ENCODE data around the gene SHMT2.
A peak's percentile ranks its signal among the peaks of the same experiment; 100 is the strongest.

The SHMT2 gene

DNA sequence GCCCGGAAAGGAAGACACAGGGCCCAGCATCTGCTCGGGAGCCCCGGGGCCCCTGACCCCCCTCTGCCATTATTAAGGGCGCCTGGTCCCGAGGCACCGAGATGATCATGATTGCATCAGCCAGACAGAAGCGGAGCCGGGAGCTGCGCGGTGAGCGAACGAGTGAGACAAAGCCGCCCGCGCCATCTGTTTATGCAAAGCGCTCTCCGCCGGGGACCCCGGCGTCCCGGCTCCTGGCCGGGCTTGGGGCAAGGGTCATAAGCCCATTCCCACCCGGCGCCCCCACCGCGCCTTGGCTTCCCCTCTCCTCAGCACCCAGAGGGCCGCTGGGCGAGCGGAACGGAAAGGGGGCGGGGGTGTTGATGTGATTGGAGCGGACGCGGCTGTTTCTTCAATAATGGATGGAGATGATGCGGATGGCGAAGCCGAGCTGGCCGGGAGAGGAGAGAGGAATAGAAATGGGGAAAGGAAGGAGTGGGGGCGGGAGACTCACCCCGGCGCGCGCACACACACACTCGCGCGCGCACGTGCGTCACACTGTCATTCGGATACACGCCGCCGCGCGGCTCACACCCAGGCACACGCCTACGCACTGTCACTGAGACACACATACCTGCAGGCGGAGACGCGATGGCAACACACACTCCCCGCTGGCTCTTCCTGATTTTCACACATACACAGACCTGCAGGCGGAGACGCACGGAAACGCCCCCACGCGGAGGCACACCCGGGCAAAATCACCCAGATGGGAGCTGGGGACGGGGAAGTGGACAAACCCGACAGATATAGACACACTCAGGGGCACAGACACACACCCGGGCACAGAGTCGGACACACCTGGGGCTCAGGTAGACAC lies 10.8 kb downstream of the SHMT2 start:
- DNase-seq (ENCODE audit: low spot score), result no peak

DNA sequence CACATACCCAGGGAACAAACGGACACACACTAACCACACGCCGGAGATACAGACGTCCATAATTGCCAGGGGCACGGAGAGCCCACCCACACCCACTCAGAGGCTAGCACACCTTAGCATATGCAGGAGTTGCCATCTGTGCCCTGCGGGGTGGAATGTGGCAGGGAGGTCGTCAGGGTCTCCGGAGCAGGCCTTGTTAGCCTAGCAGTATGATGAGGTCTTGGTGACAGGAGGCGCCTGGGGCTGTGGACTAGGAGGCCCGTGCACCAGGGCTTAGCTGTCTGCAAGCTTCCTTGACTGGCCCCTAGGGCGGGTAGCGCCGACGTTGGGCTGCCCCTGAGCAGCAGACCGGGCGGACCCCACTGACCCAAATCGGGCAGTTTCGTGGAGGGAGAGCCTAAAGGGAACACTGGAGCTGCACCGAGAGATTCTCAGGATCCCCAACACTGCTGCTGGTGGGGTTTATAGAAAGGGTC lies 11.5 kb downstream of the SHMT2 start:
- DNase-seq (ENCODE audit: low spot score), result no peak

DNA sequence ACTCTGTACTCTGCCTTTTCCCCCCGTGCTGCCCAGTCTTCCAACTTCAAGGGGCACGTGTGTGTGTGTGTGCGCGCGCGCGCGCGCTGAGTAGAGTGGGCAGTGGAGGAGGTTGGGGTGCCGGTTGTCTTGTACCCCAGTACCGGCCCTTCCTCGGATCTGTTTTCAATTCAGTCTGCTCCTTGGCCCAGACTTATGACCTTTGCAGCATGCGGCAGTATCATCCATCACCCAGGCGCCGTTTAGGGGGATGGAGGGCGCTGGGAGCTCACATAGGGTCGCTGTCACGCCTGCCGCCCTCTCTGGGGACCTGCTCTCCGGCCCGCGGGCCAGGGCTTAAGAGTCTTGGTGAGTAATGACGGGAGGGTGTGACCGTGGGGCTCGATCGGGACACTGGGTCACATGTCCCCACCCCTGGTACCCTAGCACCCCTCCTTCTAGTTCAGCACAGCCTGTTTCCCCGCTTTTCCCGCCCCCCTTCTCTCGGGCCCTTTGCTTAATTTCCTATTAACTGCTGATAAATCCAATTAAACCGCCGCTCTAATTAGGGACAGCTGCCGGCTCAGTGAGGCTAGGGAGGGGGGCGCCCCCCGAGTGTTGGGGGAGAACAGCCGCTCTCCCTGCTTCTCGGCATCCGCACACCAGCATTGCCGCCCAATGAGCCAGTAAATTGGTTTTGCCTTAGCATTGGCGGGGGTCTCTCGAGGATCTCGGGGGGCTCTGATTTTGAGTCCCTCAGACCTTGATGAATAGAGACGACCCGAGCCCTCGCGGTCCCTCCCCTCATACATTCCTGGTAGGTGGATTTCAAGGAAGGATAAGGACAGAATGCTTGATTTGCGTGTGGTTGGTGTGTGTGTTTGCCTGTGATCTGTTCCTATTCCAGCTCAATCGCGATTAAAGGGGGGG lies 12.1 kb downstream of the SHMT2 start:
- DNase-seq (ENCODE audit: low spot score), result no peak

- no peak for DNase-seq (ENCODE audit: low spot score)
Measured at GRCh38 chr12:57242329-57242690, 12.8 kb downstream of the SHMT2 start.

DNA sequence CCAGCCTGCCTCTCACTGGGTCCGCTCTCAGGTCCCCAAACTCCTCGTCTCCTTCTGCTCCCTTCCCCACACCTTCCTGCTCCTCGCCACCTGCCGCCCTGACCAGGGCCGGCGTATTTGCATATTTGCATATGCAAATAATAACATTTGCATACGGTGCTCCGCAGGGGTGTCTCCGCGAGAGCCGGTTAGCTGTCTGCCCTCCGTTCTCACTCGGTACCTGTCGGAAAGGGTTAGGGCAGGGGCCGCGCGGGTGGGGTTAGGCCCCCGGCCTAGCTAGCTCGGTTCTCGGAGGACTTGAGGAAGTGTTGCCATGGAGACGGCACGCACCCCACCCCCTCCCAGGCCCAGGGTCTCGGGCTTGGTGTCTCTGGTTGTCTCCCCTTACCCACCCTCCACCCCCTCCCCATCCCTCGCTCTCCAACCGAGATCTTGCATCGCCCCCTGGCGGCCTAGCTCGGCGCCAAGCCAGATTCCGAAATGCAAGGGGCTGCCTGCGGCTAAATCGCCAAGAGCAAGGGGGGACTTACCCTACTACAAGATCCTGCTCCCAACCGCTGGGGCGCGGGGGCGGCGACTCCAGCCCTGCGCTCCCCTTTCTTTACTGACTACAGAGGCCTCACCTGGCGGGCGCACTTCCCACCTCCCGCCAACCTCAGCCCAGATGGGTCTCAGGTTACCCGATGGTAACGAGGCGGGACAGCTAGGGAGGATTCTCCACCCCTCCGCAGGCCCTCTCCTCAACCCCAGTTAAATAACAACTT lies 13.4 kb downstream of the SHMT2 start:
- peak; percentile 38 for DNase-seq (ENCODE audit: low spot score)

DNA sequence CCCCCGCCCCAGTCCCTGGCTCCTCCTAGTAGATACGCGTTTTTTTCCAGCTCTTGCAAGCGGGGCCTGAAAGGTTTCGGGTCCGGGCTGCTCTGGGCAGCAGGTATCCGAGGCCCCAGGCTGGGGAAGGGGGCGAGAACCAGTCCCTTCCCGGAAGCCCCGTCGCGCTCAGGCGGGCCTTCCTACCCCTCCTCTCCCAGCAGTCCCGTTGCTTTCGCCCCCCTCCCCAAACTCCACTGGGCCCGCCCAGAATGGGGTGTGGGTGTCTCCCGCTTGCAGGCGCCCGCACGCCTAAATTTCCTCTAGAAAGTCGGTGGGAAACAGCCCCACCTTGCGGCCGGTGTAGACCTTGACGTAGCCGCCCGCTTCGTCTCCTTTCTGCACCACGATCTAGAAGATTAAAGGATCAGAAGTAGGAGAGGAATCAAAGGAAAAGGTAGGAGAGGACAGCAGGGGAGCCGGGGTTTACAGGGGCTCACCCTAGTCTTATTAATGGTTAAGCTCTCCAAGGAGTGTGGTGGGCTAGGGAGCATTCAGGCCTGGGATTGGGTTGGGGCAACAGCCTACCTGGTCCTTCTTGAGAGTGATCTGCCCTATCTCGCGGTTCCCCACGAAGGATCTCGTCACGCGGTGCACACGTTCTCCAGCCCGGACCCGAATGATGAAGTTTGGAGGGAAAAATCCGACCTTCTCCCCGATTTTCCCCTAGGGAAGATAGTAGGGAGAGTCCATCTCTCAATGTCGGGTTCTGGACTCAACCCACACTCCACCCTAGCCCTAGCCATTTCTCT lies 14.2 kb downstream of the SHMT2 start:
- peak; percentile 70 for DNase-seq (ENCODE audit: low spot score)

- DNase-seq (ENCODE audit: low spot score), result no peak
Measured at GRCh38 chr12:57244312-57244696, 14.8 kb downstream of the SHMT2 start.

DNA sequence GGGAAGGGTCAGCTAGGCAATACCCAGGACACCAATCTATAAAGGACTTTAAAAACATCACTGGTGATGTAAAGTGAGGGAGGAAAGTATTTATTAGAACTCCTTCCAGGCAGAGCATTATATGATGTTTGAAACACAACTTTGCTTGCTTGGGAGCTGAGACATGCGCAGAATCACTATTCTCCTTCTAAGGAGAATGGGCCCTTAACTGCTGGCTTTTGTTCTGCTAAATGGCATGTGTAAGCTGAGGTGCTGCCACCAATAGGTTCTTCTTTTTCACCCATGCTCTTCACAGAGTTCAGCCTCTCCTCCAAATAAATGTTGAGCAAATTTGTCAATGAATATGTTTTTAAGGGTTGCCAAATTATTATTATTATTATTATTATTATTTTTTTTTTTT lies 17.5 kb downstream of the SHMT2 start:
- DNase-seq (ENCODE audit: low spot score), result no peak

- DNase-seq (ENCODE audit: low spot score), result no peak
Measured at GRCh38 chr12:57248934-57249742, 19.6 kb downstream of the SHMT2 start.

DNA sequence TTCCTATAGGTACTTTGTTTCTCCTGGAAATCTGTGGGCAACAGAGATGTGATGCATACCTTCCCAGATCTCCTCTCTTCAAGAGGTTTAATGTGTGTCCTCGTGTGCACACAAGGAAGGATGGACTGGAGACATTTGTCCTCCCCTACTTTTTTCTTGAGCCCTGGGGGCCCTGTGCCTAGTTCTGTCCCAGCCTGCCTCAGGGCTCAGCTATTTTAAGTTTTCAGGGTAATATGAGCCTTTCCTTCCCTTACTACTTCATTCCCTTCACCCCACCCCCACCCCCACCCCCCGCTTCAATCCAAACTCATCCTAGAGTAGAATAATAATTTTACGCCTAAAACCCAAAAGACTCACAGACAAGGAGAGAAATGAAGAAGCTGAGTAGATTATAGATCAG lies 21.0 kb downstream of the SHMT2 start:
- no peak for DNase-seq (ENCODE audit: low spot score)

GRCh38 chr12:57250956-57251355 lies 21.4 kb downstream of the SHMT2 start, which contains the start of gene STAC3:
Gene STAC3, minus strand, starts transcription at chr12:57251187. Its CDS starts 1,551 bp downstream, at chr12:57249636.
- no peak for DNase-seq (ENCODE audit: low spot score)

DNA sequence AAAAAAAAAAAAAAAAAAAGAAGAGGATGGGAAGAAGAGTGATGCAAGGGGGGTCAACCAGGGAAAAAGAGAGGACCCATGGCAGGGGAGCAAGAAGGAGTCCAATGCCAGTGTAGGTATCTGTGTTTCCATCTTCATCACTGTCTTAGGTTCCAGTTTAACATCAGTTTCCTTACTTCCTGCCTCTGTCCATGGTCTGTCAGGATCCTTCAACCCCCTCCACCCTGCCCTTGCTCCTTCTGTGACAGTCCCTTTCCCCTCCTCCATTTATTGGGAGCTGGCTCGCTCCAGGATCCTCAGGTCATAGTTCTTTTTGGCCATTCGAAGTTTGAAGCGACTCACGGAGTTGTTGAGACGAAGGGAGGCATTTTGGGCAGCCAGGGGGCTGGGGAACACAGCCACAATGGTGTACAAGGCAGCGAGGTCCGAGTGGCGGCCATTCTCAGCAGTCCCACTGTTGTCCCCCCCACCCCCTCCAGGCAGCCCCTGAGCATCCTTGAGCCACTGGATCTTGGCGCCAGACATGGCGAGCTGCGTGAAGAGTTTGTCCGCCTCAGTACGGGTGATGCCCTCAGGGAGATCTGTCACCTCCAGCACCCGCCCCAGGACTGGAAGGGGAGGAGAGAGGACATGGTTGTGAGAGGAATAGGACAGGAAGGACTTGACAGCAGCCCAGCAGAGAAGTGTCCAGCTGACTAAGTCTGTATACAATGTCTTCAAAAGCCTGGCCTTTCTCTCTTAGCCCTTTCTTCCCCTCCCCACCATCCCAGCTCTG lies 25.2 kb downstream of the SHMT2 start:
- no peak for DNase-seq (ENCODE audit: low spot score)

DNA sequence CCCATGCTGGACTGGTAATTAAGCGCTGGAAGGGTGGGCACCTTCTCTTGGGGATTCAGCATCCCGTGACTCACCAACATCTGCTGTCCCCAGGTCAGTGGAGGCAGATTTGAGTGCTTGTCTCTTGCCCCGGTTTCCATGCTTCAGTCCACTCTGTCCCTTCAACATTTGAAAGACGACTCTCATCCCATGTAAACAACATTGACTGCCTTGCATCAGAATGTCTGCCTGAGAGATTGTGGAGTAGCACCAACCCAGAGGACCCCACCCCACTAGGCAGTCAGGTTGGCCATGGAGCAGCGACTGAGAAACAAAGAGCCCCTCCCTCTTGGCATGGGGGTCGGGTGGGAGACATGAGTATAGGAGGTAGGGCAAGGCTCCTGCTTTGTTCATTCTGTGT lies 26.4 kb downstream of the SHMT2 start:
- DNase-seq (ENCODE audit: low spot score), result no peak

DNA sequence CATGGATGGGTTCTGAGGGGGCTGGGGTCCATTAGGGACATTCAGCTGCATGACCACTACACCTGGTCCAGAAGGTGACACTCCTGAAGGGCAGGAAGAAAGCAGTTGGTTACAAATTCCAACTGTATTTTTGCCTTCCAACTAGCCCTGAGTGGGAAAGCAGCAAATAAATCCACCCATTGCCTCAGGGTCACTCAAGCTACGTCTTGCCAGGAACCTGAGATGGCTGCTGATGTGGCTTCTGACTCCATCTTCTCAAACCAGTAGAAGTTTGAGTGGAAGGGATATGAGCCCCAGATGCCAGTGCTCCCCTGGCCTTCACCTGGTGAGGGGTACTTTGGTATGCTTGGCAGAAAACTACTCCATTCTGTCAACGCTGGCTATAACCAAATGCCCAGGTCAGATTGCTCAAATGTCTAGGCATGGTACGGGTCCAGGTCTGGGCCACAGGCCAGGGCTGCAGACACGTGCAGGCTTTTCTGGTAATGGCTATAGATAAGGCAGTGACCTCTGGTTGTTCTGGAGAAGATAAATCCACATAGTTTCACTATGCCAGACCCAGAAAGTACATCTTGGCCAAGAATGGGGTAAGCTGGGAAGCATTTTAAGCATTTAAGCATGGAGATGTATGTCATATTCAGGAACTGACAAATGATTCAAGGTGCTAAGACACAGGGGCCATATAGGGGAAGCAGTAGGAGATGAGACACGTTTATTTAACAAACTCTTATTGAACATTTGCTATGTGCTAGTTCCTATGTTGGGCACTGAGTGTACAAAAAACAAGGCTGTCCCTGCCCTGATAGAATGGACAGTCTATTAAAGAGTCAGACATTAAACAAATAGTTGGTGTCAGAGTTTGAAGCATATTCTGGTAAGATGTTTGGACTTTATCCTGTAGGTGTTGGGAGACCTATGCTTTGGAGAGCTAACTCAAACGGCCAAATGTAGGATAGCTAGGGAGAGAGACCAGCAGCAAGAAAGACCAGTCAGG lies 29.8 kb downstream of the SHMT2 start:
- DNase-seq (ENCODE audit: low spot score), result no peak

- no peak for DNase-seq (ENCODE audit: low spot score)
Measured at GRCh38 chr12:57260366-57260765, 30.9 kb downstream of the SHMT2 start.

DNA sequence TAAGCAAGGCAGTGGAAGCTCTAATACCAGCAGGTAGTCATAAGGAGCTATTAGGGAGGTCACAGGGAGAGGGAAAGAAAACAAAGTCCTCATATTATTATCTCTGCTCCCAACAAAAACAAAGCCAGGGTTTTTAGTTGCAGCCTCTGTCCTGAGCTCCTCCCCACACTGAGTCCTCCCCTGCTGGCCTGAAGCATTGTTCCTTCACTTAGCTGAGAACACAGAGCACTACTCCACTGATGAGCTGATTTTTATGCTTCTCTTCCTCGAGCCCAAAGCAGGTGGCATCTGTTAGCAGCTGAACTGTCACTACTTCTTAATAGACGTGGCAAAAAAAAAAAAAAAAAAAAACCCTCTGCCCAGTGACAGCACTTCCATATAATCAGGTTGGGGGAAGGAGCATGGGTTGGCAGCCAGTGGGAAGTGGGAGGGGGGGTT lies 31.9 kb downstream of the SHMT2 start:
- no peak for DNase-seq (ENCODE audit: low spot score)

DNA sequence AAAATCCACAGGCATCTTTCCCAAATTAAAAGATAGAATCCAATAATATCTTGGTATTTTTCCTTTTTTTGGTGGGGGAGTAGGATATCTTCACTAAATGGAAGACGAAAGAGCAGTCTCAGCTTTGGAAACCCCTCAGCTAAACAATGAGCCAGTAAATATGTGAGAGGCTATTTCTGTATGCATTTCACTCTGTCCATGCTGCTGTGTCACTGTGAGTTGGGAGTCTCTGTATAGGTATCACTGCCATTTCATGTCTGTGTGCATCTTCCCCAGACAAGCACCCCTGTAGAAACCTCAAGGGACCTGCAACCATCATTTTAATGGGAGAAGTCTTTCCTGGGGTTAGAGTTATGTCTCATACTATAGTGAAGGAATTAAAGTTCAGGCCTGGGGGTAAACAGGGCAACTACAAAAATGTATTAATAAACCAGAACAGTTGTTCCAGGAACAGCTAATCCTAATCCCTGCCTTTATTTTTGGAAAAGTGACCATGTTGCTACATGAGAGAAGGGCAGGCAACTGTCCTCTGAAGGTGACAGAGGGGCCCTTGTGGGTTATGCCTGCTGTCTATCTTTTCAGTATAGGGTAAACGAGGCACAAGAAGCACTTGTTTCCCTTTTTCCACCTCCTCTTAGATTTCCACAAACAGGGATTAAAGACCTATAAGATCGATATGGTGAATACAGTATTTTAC lies 32.8 kb downstream of the SHMT2 start:
- no peak for DNase-seq (ENCODE audit: low spot score)

- DNase-seq (ENCODE audit: low spot score), result no peak
Measured at GRCh38 chr12:57263096-57263495, 33.6 kb downstream of the SHMT2 start.

All from hematopoietic multipotent progenitor cell treated with erythropoietin and hydrocortisone succinate and interleukin-3 and kit ligand, for 17 days (in vitro differentiated cells).